H1 (cell line): ENCODE measurements around the gene TAF4. TPM values are rescaled to one million over a fixed set of nuclear protein-coding genes. Genes with fewer than 3 reads are reported as not detected.

Experiments
- CTCF ChIA-PET: fragments of 300-600 bp; sonication (Branson Sonifier 250); formaldehyde crosslinking; loops from one replicate; lab custom pipeline; 2021; ENCODE audit not compliant: partially characterized antibody; lab: Charles Lee
- POLR2A ChIA-PET: fragments of 300-600 bp; sonication (Branson Sonifier 250); formaldehyde crosslinking; loops from one replicate; lab custom pipeline; 2021; ENCODE audit warnings: inconsistent platforms; ENCODE audit not compliant: partially characterized antibody; lab: Charles Lee
- DNase-seq, 2 experiments: peaks; one replicate each; pipeline versions ENCODE4 v3.0.0 to v3.0.0-alpha.2; 2010 to 2022; ENCODE audit warnings: low spot score in 2 of 2, low read depth in 1 of 2, mixed read lengths in 1 of 2
- FAIRE-seq: peaks from 2 replicates; lab custom pipeline; 2011; peaks lifted over from hg19 to GRCh38; lab: Jason Lieb, UNC
- H2AFZ ChIP-seq: 2 replicates; pipeline ENCODE4 v1.8.1; 2012; ENCODE audit warnings: low read length, inconsistent platforms
- H2AK5ac ChIP-seq: 2 replicates; pipeline ENCODE4 v1.6.1; 2013; ENCODE audit warnings: low read depth, low read length
- H2BK120ac ChIP-seq: replicated peaks from 2 replicates; pipeline ENCODE3; 2013; ENCODE audit warnings: low read depth, low read length, inconsistent platforms
- H2BK12ac ChIP-seq: 2 replicates; pipeline ENCODE4 v1.6.1; 2013; ENCODE audit warnings: low read depth, low read length
- H2BK15ac ChIP-seq: 2 replicates; pipeline ENCODE4 v1.6.1; 2013; ENCODE audit warnings: low read length
- H2BK20ac ChIP-seq: 2 replicates; pipeline ENCODE4 v1.6.1; 2013; ENCODE audit warnings: low read length
- H2BK5ac ChIP-seq: 2 replicates; pipeline ENCODE4 v1.6.1; 2013; ENCODE audit warnings: low read depth, low read length
- H3K14ac ChIP-seq: 2 replicates; pipeline ENCODE4 v1.6.1; 2013; ENCODE audit warnings: inconsistent platforms; ENCODE audit not compliant: insufficient read length
- H3K18ac ChIP-seq: 2 replicates; pipeline ENCODE4 v1.6.1; 2013; ENCODE audit warnings: low read length; ENCODE audit errors: extremely low read depth
- H3K23ac ChIP-seq: 2 replicates; pipeline ENCODE4 v1.6.1; 2013; ENCODE audit warnings: inconsistent platforms; ENCODE audit not compliant: insufficient read length
- H3K23me2 ChIP-seq: 2 replicates; pipeline ENCODE4 v1.6.1; 2013; ENCODE audit warnings: low read depth, low read length
- H3K27ac ChIP-seq: 2 replicates; pipeline ENCODE4 v1.6.1; 2011; ENCODE audit warnings: low read depth, low read length, inconsistent platforms
- H3K27me3 ChIP-seq, 4 experiments: replicated peaks in 1 of 4; 1 replicate in 1 of 4; 2 replicates in 3 of 4; pipeline versions ENCODE4 v1.6.1 to v1.8.1; 2011 to 2013; ENCODE audit warnings: low read length in 3 of 4, mild to moderate bottlenecking in 3 of 4, inconsistent platforms in 2 of 4, mixed read lengths in 2 of 4, moderate library complexity in 1 of 4; ENCODE audit not compliant: control insufficient read depth in 3 of 4, insufficient read depth in 3 of 4; ENCODE audit errors: extremely low read depth in 1 of 4
- H3K36me3 ChIP-seq, 4 experiments: 2 replicates each; pipeline versions ENCODE4 v1.6.1 to v1.8.1; 2011 to 2013; ENCODE audit warnings: mild to moderate bottlenecking in 4 of 4, low read length in 3 of 4, moderate library complexity in 2 of 4, control low read depth in 1 of 4, inconsistent platforms in 1 of 4; ENCODE audit not compliant: insufficient read depth in 4 of 4, control insufficient read depth in 2 of 4
- H3K4ac ChIP-seq: replicated peaks from 2 replicates; pipeline ENCODE3; 2013; ENCODE audit warnings: low read length, low read depth, mixed read lengths, inconsistent platforms; ENCODE audit not compliant: insufficient read length
- H3K4me1 ChIP-seq, 4 experiments: replicated peaks in 1 of 4; 1 replicate in 1 of 4; 2 replicates in 3 of 4; pipeline versions ENCODE4 v1.6.1 to v1.8.1; 2011 to 2013; ENCODE audit warnings: low read length in 3 of 4, inconsistent platforms in 2 of 4, mixed read lengths in 1 of 4; ENCODE audit not compliant: insufficient read depth in 4 of 4, control insufficient read depth in 3 of 4
- H3K4me2 ChIP-seq, 2 experiments: 2 replicates each; pipeline versions ENCODE4 v1.6.1 to v1.8.1; 2011 to 2013; ENCODE audit warnings: low read depth in 2 of 2, low read length in 2 of 2, control low read depth in 1 of 2, inconsistent platforms in 1 of 2, mild to moderate bottlenecking in 1 of 2; ENCODE audit not compliant: insufficient read depth in 1 of 2
- H3K4me3 ChIP-seq, 4 experiments: fragments of 200-600, 300-600 bp in 1 of 4; sonication (generic), shearing (Covaris generic), sonication (Bioruptor Twin) in 1 of 4; 2 replicates each; pipeline versions ENCODE4 v1.5.1 to v1.8.1; 2011 to 2016; ENCODE audit warnings: low read length in 4 of 4, low read depth in 3 of 4, control low read depth in 2 of 4, inconsistent platforms in 2 of 4, mild to moderate bottlenecking in 2 of 4, mixed read lengths in 1 of 4, moderate library complexity in 1 of 4; ENCODE audit not compliant: insufficient read depth in 2 of 4; ENCODE audit errors: extremely low read depth in 1 of 4
- H3K56ac ChIP-seq: replicated peaks from 2 replicates; pipeline ENCODE3; 2013; ENCODE audit warnings: low read depth, mild to moderate bottlenecking, mixed read lengths, low read length, inconsistent platforms; ENCODE audit not compliant: insufficient read length
- H3K79me1 ChIP-seq: 2 replicates; pipeline ENCODE4 v1.6.1; 2013; ENCODE audit warnings: low read depth, low read length, control low read depth
- H3K79me2 ChIP-seq, 2 experiments: 2 replicates each; pipeline versions ENCODE4 v1.6.1 to v1.8.1; 2012 to 2013; ENCODE audit warnings: low read length in 2 of 2, mild to moderate bottlenecking in 2 of 2, inconsistent platforms in 1 of 2; ENCODE audit not compliant: insufficient read depth in 2 of 2, control insufficient read depth in 1 of 2
- H3K9ac ChIP-seq, 4 experiments: replicated peaks in 1 of 4; 1 replicate in 1 of 4; 2 replicates in 3 of 4; pipeline versions ENCODE4 v1.6.1 to v1.8.1; 2011 to 2013; ENCODE audit warnings: low read depth in 3 of 4, low read length in 3 of 4, control low read depth in 2 of 4, mild to moderate bottlenecking in 2 of 4, moderate library complexity in 2 of 4, inconsistent platforms in 1 of 4; ENCODE audit errors: extremely low read depth in 1 of 4
- H3K9me3 ChIP-seq, 2 experiments: 2 replicates each; pipeline versions ENCODE4 v1.6.1 to v1.8.1; 2012 to 2013; ENCODE audit warnings: mild to moderate bottlenecking in 2 of 2, moderate library complexity in 2 of 2, control low read depth in 1 of 2, inconsistent platforms in 1 of 2, low read depth in 1 of 2, low read length in 1 of 2, mixed read lengths in 1 of 2; ENCODE audit not compliant: insufficient read depth in 2 of 2
- H4K20me1 ChIP-seq, 2 experiments: replicated peaks in 1 of 2; 2 replicates each; pipeline versions ENCODE3 to v1.8.1; 2011 to 2013; ENCODE audit warnings: inconsistent platforms in 2 of 2, low read length in 2 of 2, mild to moderate bottlenecking in 1 of 2; ENCODE audit not compliant: insufficient read depth in 2 of 2, control insufficient read depth in 1 of 2
- H4K5ac ChIP-seq: 2 replicates; pipeline ENCODE4 v1.6.1; 2013; ENCODE audit warnings: low read length, low read depth, mixed read lengths, inconsistent platforms; ENCODE audit not compliant: insufficient read length
- H4K8ac ChIP-seq: 2 replicates; pipeline ENCODE4 v1.8.0; 2013; ENCODE audit warnings: mild to moderate bottlenecking, moderate library complexity, low read length, inconsistent platforms; ENCODE audit not compliant: insufficient read depth; ENCODE audit errors: extremely low read depth
- H4K91ac ChIP-seq: replicated peaks from 2 replicates; pipeline ENCODE3; 2013; ENCODE audit warnings: low read length, mixed read lengths, inconsistent platforms; ENCODE audit not compliant: insufficient read length
- BRCA1 ChIP-seq: IDR thresholded peaks from 2 replicates; pipeline ENCODE4 v1.6.1; 2012; ENCODE audit warnings: low read depth, low read length, improper control_type of control experiment
- EGR1 ChIP-seq: IDR thresholded peaks from 2 replicates; pipeline ENCODE4 v1.6.1; 2011; ENCODE audit warnings: low read depth, low read length, borderline replicate concordance
- FOSL1 ChIP-seq: IDR thresholded peaks from 2 replicates; pipeline ENCODE4 v1.6.1; 2011; ENCODE audit warnings: mild to moderate bottlenecking, low read depth, low read length, moderate library complexity; ENCODE audit not compliant: insufficient read depth
- JUND ChIP-seq: IDR thresholded peaks from 2 replicates; pipeline ENCODE4 v1.6.1; 2011; ENCODE audit warnings: mild to moderate bottlenecking, improper control_type of control experiment, low read length
- KDM1A ChIP-seq: fragments of 200-600, 300-600 bp; sonication (generic); IDR thresholded peaks from 2 replicates; pipeline ENCODE4 v1.7.1; 2016; ENCODE audit warnings: mild to moderate bottlenecking, low read length, borderline replicate concordance
- SP2 ChIP-seq: IDR thresholded peaks from 2 replicates; pipeline ENCODE4 v1.6.1; 2012; ENCODE audit warnings: mild to moderate bottlenecking, low read length, inconsistent platforms
- SP4 ChIP-seq: IDR thresholded peaks from 2 replicates; pipeline ENCODE4 v1.6.1; 2012; ENCODE audit warnings: low read length, inconsistent platforms
- SRF ChIP-seq: IDR thresholded peaks from 2 replicates; pipeline ENCODE4 v1.6.1; 2011; ENCODE audit warnings: mild to moderate bottlenecking, low read depth, low read length, moderate library complexity
- TBP ChIP-seq: IDR thresholded peaks from 2 replicates; pipeline ENCODE4 v1.6.1; 2011; ENCODE audit warnings: low read depth, low read length, improper control_type of control experiment
- TEAD4 ChIP-seq: IDR thresholded peaks from 2 replicates; pipeline ENCODE4 v1.6.1; 2012; ENCODE audit warnings: low read depth, low read length, inconsistent platforms, mixed read lengths
- YY1 ChIP-seq: IDR thresholded peaks from 2 replicates; pipeline ENCODE4 v1.6.1; 2011; ENCODE audit warnings: low read depth, mild to moderate bottlenecking, low read length
- WGBS, 2 experiments: shearing (Covaris generic) in 1 of 2; methylation state at CpG; one replicate each; pipeline versions ENCODE4 v1.1.6 to v1.1.7; 2013 to 2015; ENCODE audit warnings: low lambda C conversion rate in 2 of 2, mixed read lengths in 2 of 2, inconsistent platforms in 1 of 2, low coverage in 1 of 2, missing lambda C conversion rate in 1 of 2; ENCODE audit not compliant: insufficient replicate concordance in 2 of 2, insufficient coverage in 1 of 2, insufficient read length in 1 of 2; ENCODE audit errors: extremely low coverage in 1 of 2, missing lambda C conversion rate in 1 of 2; 5-methylcytosine and 5-hydroxymethylcytosine counted together
- polyA plus RNA-seq, 7 experiments: library from polyadenylated mRNA; depleted of rRNA in 3 of 7; stranded (reverse) in 5 of 7; unstranded in 2 of 7; fragments of >200 nt in 5 of 7; fragments of 200-250 nt in 2 of 7; gene quantifications; 1 replicate in 5 of 7; 2 replicates in 1 of 7; 4 replicates in 1 of 7; pipeline versions ENCODE4 v1.2.1 to v1.2.3, GENCODE V29; 2011 to 2013; ENCODE audit warnings: missing spikeins in 2 of 7, mixed read lengths in 2 of 7
- total RNA-seq: library from RNA; stranded (reverse); fragmentation: NEBNext Ultra II Directional; extraction: Animal tissue kit (Norgen Biotek cat#: 25700); gene quantifications from 2 replicates; pipeline ENCODE4 v1.2.1, GENCODE V29; 2021
- TF ChIP-seq, protein P1 (sequence below): IDR thresholded peaks from 2 replicates; pipeline ENCODE4 v1.6.1; 2011; ENCODE audit warnings: low read length, improper control_type of control experiment

TAF4 gene
- total and polyA plus RNA-seq, 2 of the 8 experiments (the other 6 are each of a cell fraction or from before 2014, with no cell fraction given) = 16.0 to 30.1 TPM

DNA sequence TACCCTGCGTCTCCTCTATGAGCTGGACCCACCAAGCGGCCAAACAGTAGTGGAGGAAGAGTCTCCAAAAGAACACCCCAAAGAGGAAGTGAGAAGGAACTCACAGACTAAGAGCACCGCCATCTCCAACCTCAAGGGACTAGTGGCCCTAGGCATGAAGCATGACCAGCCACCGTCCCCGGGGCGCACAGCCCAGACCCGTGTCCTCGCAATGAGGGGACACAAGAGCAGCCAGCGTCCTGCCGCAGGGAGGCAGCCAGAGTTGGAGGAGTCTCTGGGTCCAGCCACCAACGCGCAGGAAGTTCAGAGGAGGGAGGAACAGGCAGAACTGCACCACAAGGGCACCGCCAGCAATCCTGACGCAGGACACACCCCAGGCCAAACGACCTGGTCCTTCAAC, 72.6 kb downstream of the TAF4 start:
- no peak for DNase-seq
- H3K9ac ChIP-seq = no peak overlapping the region
- no peak overlapping the region for H4K5ac ChIP-seq
- H3K4me1 ChIP-seq = no peaks in the 10 kb centered on the region
- H3K79me1 ChIP-seq = peaks cover 3% of the 10 kb centered on the region; the same call in 1 of the 2 replicates
- POLR2A ChIA-PET = no interaction called here
- no peak overlapping the region for H4K91ac ChIP-seq
- no peak overlapping the region for H2BK20ac ChIP-seq
- no peaks in the 10 kb centered on the region; a peak in 1 of 4 replicates for H3K79me2 ChIP-seq
- H2BK12ac ChIP-seq = no peak overlapping the region
- no peak overlapping the region for H4K8ac ChIP-seq
- no peak overlapping the region for H3K14ac ChIP-seq
- H3K23me2 ChIP-seq = no peaks in the 10 kb centered on the region
- H3K27ac ChIP-seq = no peak overlapping the region
- H3K18ac ChIP-seq = no peak overlapping the region
- peaks cover 0 to 9% of the 10 kb centered on the region in 2 experiments for H4K20me1 ChIP-seq
- no peak overlapping the region for H3K4me3 ChIP-seq
- H3K9me3 ChIP-seq = no peaks in the 10 kb centered on the region; a peak in 1 of 4 replicates
- H2BK120ac ChIP-seq = no peak overlapping the region
- CTCF ChIA-PET = interaction anchor here (0.5 kb wide), 1 partner anchor 9 kb away, joined by 3 read pairs; no protein-coding TSS in a partner anchor
- peaks cover 13 to 44% (median 34%) of the 10 kb centered on the region in 4 experiments for H3K36me3 ChIP-seq
- no peak for FAIRE-seq
- TF ChIP-seq, protein P1, sequence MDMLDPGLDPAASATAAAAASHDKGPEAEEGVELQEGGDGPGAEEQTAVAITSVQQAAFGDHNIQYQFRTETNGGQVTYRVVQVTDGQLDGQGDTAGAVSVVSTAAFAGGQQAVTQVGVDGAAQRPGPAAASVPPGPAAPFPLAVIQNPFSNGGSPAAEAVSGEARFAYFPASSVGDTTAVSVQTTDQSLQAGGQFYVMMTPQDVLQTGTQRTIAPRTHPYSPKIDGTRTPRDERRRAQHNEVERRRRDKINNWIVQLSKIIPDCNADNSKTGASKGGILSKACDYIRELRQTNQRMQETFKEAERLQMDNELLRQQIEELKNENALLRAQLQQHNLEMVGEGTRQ = no peak
- no peak for TF ChIP-seq EGR1
- TF ChIP-seq BRCA1 = no peak
- TF ChIP-seq SP2 = no peak
- TF ChIP-seq KDM1A = no peak
- TF ChIP-seq YY1 = no peak
- TF ChIP-seq SRF = no peak
- no peak for TF ChIP-seq TEAD4
- TF ChIP-seq TBP = no peak
- no peak for TF ChIP-seq FOSL1
- TF ChIP-seq SP4 = no peak
- no peak for TF ChIP-seq JUND
- no peak overlapping the region for H3K4me2 ChIP-seq
- H2BK15ac ChIP-seq = no peak overlapping the region
- no peak overlapping the region for H3K56ac ChIP-seq
- no peak overlapping the region for H2BK5ac ChIP-seq
- no peak overlapping the region for H2AFZ ChIP-seq
- 92% methylated on average over 15 of the region's 15 CpGs; no CpG with 5 or more reads in 1 of the 2 experiments for WGBS, 2 experiments
- no peak overlapping the region for H3K4ac ChIP-seq
- H3K27me3 ChIP-seq = no peaks in the 10 kb centered on the region
- no peak overlapping the region for H2AK5ac ChIP-seq
- no peak overlapping the region for H3K23ac ChIP-seq
